HG03565 (cell line): ENCODE measurements around the gene PNKD.
A peak's percentile ranks its signal among the peaks of the same experiment; 100 is the strongest.
"Not testable (repeated sequence)": the region's sequence is repeated elsewhere in the genome, so short reads cannot be mapped to it uniquely, and the experiment has no call there.

Source experiments
- ATAC-seq: cut with Tn5 transposase; IDR thresholded peaks from one replicate; pipeline ENCODE4 v1.9.1; 2021; ENCODE audit warnings: mild to moderate bottlenecking, moderate library complexity; ENCODE audit not compliant: unreplicated experiment

PNKD gene

DNA sequence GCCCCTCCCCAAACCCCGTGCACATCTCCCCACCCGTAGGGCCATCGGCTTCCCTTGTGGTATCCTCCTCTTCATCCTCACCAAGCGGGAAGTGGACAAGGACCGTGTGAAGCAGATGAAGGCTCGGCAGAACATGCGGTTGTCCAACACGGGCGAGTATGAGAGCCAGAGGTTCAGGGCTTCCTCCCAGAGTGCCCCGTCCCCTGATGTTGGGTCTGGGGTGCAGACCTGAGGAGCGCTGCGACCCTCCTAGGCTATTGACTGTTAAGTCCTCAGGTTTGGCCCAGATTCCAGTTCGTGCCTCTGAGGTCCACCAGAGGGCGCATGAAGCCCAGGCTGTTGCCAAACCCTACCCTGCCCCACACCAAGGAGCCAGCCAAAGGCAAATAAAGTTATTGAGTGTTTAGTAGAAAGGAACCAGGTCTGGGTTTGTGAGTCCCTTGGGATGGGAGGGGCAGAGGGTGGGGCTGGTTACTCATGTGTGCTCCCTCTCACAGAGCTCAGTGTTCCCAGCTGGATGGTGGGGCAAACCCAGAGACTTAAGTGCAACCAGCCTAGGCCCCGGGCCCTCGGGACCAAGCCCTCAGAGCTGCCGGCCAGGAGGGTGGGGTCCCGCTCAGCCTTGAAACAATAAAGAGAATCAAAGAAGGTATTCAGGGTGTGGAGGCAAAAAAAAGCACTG, 2.4 kb downstream of the PNKD start:
- ATAC-seq = peak; percentile 16

DNA sequence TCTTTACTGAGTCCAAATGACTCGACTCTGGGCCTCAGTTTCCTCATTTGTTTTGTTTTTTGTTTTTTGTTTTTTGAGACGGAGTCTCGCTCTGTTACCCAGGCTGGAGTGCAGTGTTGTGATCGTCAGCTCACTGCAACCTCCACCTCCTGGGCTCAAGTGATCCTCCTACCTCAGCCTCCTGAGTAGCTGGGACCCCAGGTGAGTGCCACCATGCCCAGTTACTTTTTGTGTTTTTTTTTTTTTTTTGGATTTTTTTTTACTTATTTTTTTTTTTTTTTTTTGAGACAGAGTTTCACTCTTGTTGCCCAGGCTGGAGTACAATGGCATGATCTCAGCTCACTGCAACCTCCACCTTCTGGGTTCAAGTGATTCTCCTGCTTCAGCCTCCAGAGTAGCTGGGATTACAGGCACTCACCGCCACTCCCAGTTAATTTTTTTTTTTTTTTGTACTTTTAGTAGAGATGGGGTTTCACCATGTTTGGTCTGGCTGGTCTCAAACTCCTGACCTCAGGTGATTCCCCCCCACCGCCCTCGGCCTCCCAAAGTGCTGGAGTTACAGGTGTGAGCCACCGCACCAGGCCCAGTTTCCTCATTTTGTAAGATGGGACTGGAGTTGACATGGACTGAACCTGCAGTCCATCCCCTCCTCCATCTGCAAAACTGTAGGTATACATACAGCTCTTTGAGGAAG, 3.0 kb downstream of the PNKD start:
- not testable (repeated sequence) for ATAC-seq

DNA sequence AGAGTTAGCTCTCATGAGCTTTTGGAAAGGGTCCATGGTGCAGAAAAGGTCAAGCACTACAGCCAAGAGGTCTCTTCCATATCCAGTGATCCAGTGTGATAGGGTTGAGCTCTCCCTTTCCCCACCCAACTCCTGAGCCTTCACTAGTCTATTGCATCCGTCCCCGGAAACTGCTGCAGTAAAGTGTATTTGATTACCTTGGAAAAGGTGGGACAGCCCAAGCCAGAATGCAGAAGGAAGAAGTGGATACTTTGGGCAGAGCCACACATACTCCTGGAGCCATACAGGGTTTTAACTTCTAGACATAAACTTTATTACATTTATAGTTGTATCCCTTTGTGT, 3.6 kb downstream of the PNKD start:
- no peak for ATAC-seq

DNA sequence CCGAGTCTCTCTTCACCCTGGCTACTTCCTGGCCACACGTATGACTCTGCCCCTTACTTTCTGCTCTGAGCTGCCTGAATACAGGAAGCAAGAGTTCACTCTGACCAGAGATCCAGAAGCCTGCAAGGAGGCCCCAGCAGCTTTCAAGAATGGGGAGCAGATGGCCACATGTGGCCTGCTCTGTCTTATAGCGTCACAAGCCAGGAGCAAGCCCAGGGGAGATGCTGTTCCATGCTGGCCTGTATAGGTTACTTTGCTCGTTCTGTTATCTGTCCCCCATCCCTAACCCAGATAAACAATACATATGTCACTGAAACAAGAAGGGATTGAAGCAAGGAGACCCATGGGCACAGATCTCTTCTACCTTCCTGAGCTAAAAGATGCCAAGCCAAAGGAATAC, 4.3 kb downstream of the PNKD start:
- no peak for ATAC-seq

DNA sequence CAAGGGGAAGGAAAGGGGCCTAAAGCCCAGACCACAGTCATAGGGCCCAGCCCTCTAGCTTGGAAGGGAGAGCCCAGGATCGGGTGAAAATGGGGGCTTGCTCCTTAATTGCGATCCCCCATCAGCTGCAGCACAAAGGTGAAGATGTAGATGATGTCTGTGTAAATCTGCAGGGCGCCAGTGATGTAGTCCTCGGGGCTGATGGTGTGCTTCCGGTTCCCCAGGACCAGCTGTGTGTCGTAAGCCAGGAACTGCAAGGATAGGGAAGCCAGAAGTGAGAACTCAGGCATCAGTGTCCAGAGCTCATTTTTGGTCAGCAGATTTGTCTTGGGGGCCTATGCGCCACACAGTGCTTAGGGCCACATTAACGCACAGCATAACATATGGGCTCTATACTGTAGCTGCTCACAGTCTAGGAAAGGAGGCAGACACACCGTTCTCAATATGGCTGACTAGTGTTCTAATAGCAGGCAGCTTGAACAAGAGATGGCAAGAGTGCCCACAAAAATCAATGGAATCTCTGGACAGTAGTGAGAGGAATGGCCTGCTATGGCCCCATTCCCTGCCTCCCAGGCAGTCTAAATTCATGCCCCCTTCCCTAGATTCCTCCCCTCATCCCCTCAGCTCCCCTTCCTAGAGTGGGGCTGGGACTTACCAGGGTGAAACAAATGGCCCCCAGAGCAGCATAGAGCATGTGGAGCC, 5.2 kb downstream of the PNKD start:
- ATAC-seq = no peak

DNA sequence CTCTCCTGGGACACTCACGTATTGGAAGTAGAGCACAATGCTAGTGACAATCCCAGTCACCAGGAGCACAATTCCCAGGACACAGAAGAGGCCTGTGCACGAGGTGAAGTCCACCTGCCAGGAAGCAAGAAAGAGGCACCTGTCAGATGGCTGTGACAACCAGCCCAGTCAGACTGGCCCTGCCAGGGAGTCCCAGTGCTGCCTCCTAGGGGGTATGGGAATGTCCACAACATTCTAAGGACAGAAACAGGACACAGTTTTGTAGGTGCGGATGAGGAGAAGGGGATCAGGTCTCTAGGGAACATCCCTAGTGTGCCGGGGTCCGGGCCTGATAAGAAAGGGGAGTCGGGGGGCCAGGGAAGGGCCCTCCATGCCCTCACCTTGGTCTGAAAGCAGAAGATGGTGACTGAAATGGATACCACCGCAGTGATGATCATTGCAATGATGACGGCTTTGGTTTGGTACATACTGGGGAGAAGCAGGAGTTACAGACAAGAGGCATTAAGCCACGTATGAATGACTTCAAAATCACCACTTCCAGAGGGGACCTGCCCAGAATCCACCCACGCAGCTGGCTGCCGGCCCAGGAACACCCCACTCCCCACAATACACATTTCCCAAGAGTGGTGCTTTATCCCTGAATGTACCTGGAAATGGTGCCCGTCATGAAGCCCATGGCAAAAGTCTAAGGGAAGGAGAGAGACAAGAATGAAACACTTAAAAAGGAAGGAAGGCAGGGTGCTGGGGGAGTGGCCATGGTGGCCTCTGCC, 6.9 kb downstream of the PNKD start:
- no peak for ATAC-seq

DNA sequence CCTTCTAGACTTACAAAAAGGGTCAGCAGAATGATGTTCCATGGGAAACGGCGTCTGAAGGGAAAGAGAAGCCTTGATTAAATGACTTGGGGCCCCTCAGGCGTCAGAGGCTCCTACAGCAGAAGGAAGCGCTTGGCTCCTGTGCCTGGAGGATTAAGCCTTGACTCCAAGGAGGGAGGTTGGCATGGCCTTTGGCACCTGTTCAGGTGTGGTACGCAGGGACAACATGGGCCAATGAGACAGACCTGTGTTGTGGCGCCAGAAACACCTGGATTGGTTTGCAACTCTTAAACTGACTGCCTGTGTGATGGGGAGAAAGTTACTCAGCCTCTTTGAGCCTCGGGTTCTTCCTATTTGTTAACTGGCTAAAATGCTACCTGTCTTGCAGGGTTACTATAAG, 7.6 kb downstream of the PNKD start:
- ATAC-seq = no peak

DNA sequence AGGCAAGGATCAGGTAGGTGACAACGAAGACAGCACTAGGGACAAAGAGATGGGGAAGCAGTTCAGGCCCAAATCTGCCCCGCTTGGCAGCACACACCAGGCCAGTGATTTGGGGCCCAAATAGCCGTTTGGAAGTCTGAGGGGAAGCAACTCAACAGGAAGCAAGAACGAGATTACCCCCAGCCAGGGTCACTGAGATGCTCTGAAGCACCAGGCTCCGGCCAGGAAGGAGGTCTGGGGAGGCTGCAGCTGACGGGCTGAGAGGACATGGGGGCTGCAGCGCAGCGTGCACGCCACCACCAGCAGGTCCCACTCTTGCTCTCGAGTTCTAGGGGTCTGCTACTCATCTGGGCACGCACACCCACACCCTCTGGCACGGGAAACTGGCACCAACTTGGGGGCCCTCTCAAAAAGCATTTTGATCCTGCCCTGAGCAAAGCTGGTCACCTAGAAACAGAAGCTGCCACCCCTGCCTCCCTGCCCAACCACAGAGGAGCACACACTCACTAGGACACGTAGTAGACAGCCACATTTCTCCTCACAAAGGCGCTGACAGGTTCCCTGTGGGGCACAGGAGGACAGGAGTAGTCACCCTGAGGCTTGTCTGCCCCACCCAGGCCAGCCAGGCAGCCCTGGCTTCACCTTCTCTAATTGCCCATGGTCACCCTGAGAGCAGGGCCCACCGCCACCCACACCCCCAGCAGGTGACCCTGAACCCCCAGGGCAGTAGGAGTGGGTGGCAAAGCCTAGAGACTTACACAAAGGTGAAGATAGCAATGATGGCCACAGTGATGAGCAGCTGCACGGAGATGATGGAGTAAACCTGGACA, 8.4 kb downstream of the PNKD start:
- ATAC-seq = no peak

DNA sequence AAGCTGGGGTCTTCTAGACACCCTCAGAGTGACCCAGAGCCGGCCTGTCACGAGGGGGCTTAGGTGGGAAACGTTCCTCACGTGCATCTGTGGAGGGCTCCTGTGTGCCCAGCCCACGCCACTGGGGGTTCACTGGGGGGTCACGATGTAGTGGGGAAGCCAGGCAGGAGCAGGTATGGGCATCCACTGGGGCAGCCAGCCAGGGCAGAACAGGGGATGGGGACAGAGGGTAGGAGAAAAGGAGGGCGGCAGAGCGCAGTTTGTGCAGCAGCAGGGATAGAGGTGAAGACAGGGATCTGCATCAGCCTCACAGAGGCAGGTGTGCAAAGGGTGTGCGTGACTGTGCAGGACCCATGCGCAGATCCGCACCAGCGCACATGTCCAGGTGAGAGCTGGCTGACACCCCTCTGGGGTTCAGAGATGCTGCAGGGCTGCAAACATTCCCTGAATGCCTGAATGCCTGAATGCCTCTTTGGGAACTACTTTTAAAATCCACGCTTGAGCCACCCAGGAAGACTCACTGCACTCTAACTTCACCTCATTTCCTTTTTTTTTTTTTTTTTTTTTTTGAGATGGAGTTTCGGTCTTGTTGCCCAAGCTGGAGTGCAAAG, 10.0 kb downstream of the PNKD start:
- no peak for ATAC-seq

DNA sequence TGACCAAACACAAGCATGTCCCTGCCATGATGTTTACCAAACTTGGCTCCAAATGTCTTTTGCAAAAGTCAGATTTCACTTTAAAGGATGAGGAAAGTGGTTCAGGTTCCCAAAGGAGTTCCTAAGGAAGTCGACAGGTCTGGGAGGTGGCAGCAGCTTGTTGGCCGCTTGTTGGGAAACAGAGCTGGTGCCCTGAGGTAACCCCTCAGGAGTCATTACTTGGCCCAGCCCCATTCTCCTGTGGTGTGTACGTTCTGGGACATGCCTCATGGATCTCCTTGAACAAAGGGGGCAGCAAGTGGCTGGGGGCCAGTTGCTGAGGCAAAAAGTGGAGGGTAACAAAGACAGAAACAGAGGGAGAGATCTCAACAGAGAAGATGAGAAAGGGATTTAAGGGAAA, 11.1 kb downstream of the PNKD start:
- ATAC-seq = no peak

DNA sequence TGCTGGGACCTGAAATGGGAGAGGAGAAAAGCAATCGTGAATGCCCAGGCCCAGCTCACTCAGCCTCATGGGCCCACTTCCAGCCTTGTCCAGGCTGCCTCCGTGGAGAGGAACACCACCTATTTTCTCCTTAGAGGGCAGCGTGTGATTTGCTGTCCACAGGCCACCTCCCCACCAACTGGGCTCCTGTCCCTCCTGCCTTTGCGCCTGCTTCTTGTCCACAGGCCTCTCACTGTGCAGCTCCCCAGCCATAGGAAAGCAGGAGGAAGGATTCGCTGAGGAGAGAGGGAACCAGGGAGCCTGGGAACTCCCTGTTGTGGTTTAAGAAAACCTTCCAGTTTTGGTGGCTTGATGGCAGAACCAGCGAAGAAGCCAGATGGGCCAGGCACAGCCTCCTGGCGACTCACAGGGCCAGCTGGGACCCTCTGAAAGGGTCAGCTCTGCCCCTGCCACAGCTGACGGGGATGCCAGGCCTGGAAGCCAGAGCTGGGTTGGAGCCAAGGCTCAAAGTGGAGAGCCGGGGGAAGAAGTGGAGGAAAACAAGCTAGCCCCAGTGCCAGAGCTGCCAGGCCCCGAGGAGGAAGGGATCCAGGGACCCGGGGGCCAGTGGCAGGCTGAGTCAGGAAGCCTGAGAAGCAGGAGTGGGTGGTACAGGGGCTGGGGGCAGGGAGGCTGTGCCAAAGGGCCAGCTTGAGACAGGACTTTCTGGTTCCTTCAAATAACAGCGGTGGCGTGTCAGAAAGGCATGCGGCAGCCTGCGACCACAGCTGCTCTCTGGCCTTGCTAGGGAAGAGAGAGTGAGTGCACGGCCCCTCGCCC, 12.1 kb downstream of the PNKD start:
- no peak for ATAC-seq

DNA sequence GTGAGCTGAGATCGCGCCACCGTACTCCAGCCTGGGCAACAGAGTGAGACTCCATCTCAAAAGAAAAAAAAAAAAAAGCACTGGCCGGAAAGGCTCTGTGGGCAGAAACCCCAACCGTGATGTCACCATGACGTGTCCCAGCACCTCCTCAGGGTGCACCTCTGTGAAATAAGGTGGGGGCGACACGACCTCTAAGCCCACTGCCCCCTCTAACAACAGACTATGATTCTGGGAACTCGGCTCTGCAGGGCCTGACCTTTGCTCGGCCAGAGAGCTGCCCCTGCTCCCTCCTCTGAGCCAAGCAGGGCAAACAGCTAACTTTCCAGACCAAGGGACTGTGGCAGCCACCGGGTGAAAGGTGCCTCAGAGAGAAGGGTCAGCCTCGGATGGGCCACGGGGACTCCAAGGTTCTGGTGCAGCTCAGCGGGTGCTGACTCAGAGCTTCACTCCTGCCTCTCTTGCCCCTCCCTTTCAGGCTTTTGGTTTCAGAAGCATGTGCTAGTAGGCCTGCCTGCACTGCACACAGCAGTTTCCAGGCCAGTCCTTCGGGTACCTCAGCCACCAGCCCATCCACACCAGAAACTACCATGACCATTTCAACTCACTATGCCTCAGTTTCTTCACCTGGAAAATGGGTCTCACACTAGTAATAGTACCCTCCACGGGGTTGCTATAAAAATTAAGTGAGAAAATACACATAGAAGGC, 13.9 kb downstream of the PNKD start:
- peak; percentile 42 for ATAC-seq

DNA sequence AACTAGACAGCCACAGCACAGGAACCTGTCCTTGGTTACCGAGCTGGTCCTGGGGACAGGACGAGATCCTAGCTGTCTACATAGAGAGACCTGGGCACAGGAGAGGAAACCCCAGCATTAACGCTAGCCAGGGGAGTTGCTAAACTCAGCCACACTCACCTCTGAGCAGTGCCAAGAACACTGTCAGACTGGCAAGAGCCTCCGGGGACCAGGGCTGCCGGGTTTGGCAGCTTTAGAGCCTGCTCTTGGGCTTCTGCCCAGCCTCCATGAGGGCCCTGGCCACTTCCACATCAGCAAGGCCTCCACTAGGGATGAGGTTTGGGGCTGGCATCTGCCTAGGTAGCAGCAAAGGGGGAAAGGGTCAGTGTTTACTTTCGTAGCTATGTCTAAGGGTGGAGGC, 15.3 kb downstream of the PNKD start:
- no peak for ATAC-seq

DNA sequence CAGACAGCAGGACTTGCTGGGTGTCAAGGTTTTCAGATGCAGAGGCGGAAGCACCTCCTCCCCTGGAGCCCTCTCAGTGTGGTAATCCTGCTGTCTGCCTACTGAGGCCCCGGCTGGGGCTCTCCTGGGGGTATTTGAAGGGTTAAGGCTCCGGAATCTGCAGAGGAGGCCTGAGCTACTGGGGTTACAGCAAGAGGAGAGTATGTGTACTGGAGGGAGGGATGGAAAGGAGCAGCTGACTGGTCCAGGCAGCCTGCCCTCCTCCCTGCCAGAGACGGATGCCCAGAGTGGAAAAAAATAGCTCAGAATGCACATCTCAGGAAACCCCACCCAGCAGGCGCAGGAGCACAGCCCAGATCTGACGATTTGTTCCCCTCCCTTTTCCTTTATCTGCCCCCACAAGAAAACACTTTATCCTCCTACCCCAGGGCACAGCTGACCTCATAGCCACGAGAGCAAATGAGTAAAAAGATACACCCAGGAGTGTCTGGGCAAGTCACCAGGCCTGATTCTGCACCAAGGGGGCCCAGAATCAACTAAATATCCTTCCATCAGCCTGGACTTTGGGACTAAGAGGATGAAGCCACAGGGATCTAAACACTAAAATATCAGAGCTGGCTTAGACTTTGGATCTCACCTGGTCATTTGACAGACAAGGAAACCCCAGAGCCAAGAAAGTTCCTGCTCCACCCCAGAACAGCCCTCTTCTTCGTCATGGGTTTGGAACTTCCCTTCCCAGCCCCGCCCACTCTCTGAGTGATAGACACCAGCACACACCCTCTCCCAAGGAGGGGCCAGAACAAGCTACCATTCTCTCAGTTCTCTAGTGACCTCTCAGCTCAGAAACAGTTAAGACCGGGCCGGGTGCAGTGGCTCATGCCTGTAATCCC, 16.5 kb downstream of the PNKD start:
- peak; percentile 47 for ATAC-seq

DNA sequence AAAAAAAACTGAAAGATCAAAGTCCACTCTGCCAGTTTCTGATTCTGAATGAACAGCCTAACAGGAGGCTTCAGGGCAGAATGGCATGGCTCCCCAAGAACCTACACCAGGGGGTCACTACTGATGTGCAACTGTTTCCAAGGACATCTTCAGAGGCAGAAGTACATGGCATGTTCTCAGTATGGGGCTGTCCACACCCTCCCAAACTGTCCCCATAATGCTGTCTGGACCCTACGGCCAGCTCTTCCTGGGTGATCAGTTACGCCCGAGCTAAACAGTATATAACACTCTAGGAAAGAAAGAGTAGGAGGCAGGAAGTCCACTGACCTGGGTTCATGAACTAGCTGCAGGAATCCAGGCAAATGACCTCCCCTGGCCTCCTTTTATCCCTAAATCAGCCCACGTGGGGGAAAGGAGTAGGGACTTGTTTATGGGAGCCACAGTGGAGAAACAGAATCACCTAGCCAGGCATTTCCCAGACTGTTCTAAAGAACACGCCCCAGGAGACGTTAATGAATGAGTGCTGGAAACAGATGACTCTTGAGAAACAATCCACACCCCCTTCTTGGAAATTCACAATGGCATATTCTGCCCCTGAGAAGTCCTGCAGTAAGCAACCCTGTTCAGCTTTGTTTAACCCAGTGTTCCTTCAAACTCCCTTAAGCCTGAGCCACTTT, 19.5 kb downstream of the PNKD start:
- no peak for ATAC-seq

DNA sequence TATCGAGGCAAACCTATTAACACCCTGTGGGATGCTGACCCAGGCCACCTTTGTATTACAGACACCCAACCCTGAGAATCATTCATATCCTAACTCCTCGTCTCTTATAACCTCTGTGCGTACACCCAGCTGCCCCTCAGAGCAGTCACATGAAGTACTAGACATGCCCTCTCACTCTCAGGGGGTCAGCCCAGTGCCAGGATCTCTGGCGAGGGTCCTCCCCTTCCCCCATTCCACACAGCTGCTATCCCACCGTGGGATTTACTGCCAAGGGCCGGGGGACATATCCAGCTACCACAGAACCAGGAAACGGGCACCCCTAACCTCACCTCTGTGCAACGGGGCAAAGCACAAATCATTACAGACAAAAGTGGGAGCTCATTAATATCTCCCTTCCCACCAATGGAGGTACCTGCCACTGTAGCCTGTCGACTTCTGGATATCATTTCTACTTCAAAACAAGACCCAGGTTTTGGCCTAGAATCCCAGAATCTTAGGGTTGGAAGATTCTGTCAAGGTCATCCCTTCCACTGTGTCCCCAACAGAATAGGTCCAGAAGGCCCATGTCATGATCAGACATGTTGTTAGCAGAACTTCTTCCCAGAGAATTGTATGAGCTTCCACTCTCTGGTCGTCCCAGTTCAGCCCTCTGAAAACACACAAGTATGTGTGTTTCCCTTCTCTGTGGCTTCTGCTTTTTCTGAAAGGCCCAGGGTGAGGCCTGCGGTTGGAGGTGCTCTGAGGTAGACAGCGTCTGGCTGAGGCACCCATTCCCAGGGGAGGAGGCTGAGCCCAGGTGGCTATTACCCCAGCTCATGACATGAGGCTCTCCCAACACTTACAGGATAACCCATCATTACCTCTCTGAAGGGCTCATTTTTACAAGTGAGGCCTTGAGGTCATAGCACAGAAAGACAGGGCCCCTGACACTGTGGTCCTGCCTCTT, 20.3 kb downstream of the PNKD start:
- peak; percentile 44 for ATAC-seq
